ENCODE data around the gene STEAP3. TPM values are rescaled to one million over a fixed set of nuclear protein-coding genes. Genes with fewer than 3 reads are reported as not detected.

Gene STEAP3
- total and polyA plus RNA-seq, 2 donors (not counting 3 experiments of a cell fraction or from before 2014, with no cell fraction given): 8.6 to 17.4 TPM

GRCh38 chr2:119245841-119246230 lies 22.2 kb downstream of the STEAP3 start:
- ChIA-PET POLR2A (no interaction called here), CTCF (interaction anchor here (1.7 kb wide), 1 partner anchor 19 kb away, joined by 9 read pairs; no protein-coding TSS in a partner anchor)
- FAIRE-seq: no peak

More at GRCh38 chr2:119245841-119246230, 22.2 kb downstream of the STEAP3 start:
- Histone ChIP-seq H3K79me2 (ENCODE audit: control insufficient read depth, insufficient read depth, low read length) (no peaks in the 10 kb centered on the region), H3K9me3 (replicated peaks; ENCODE audit: control insufficient read depth, insufficient read depth, low read length) (no peaks in the 10 kb centered on the region), H3K9me1 (replicated peaks; ENCODE audit: control insufficient read depth, extremely low read depth, insufficient read depth, low read length) (no peaks in the 10 kb centered on the region), H3K9ac (replicated peaks; ENCODE audit: extremely low read depth, insufficient read depth, low read length) (no peak overlapping the region), H2AFZ (ENCODE audit: low read depth, low read length) (no peak overlapping the region), H3K27me3 (ENCODE audit: control insufficient read depth in 2 of 2, insufficient read depth in 2 of 2, low read length in 2 of 2) (no peaks in the 10 kb centered on the region), H3K4me1 (ENCODE audit: control insufficient read depth, extremely low read depth, insufficient read depth, low read length) (no peaks in the 10 kb centered on the region), H3K4me2 (ENCODE audit: insufficient read depth, low read length) (no peak overlapping the region), H3K36me3 (ENCODE audit: control insufficient read depth in 2 of 2, extremely low read depth in 1 of 2, insufficient read depth in 2 of 2, low read length in 2 of 2) (no peaks in the 10 kb centered on the region), H3K4me3 (replicated peaks in 1 of 3; ENCODE audit: insufficient read depth in 1 of 3, low read depth in 1 of 3, low read length in 3 of 3) (no peak overlapping the region), H3K27ac (ENCODE audit: insufficient read depth, low read depth, low read length) (no peak overlapping the region), H4K20me1 (replicated peaks; ENCODE audit: control insufficient read depth, extremely low read depth, insufficient read depth, low read length) (no peaks in the 10 kb centered on the region)
- DNase-seq (ENCODE audit: low read depth, low spot score): no peak
- TF ChIP-seq MYC (IDR thresholded peaks at IDR 0.05; ENCODE audit: low read depth, low read length) (no peak), POLR2AphosphoS5 (IDR thresholded peaks at IDR 0.05; ENCODE audit: insufficient read depth, low read depth, low read length) (no peak), MAX (IDR thresholded peaks at IDR 0.05; ENCODE audit: insufficient read depth, insufficient read length) (no peak), EZH2 (IDR thresholded peaks at IDR 0.05; ENCODE audit: borderline replicate concordance, low read depth, low read length, severe bottlenecking) (no peak), CTCF (IDR thresholded peaks at IDR 0.05; ENCODE audit: extremely low read depth in 1 of 2, insufficient read depth in 1 of 2, low read depth in 1 of 2, low read length in 2 of 2) (no peak), POLR2A (IDR thresholded peaks at IDR 0.05; ENCODE audit: low read depth, low read length) (no peak), FOS (IDR thresholded peaks at IDR 0.05; ENCODE audit: borderline replicate concordance, insufficient read depth, low read length) (no peak)
- BruUV-seq (replicated peaks): no TSS peak
- intact Hi-C loops (cut with micrococcal nuclease): no loop called here
- dilution Hi-C loops (cut with MboI; ENCODE audit: extremely low pct_ligation_motif_present, low sequenced_read_pairs): no loop called here
